Glutamatergic neuron (in vitro differentiated cells): ENCODE data around the gene GHRL. TPM values are rescaled to one million over a fixed set of nuclear protein-coding genes. Genes with fewer than 3 reads are reported as not detected.

ENCODE experiments used
- DNase-seq: peaks from one replicate; pipeline ENCODE4 v3.0.0; 2022
- H3K27ac Mint-ChIP-seq: one replicate; pipeline ENCODE4 v1.8.0; 2020; ENCODE audit warnings: mild to moderate bottlenecking, mixed read lengths, inconsistent platforms; ENCODE audit not compliant: unreplicated experiment
- H3K27me3 Mint-ChIP-seq: one replicate; pipeline ENCODE4 v1.8.0; 2020; ENCODE audit warnings: mild to moderate bottlenecking, moderate library complexity, mixed read lengths, inconsistent platforms; ENCODE audit not compliant: unreplicated experiment
- H3K36me3 Mint-ChIP-seq: one replicate; pipeline ENCODE4 v1.8.0; 2020; ENCODE audit warnings: mild to moderate bottlenecking, mixed read lengths, inconsistent platforms; ENCODE audit not compliant: unreplicated experiment
- H3K4me1 Mint-ChIP-seq: one replicate; pipeline ENCODE4 v1.8.0; 2020; ENCODE audit warnings: mild to moderate bottlenecking, low read depth, mixed read lengths, inconsistent platforms; ENCODE audit not compliant: unreplicated experiment
- H3K4me3 Mint-ChIP-seq: one replicate; pipeline ENCODE4 v1.8.0; 2020; ENCODE audit warnings: mild to moderate bottlenecking, mixed read lengths, inconsistent platforms; ENCODE audit not compliant: unreplicated experiment
- H3K9me3 Mint-ChIP-seq: one replicate; pipeline ENCODE4 v1.8.0; 2020; ENCODE audit warnings: mild to moderate bottlenecking, moderate library complexity, mixed read lengths, inconsistent platforms; ENCODE audit not compliant: unreplicated experiment
- CTCF ChIP-seq: fragments of 200-600 bp; sonication (generic); IDR thresholded peaks from one replicate; pipeline ENCODE4 v1.5.0; 2021; ENCODE audit not compliant: partially characterized antibody, unreplicated experiment
- total RNA-seq: library from RNA; stranded (reverse); fragmentation: NEBNext Ultra II Directional; extraction: Animal tissue kit (Norgen Biotek cat#: 25700); gene quantifications from one replicate; pipeline ENCODE4 v1.2.1, GENCODE V29; 2021; ENCODE audit not compliant: unreplicated experiment

The GHRL gene
- total RNA-seq, 1 donor from 2014 or later = 0.64 TPM

GRCh38 chr3:10288575-10288960 is 4.2 kb downstream of the GHRL start:
- Mint-ChIP-seq H3K36me3 (no peaks in the 10 kb centered on the region), H3K4me3 (no peak overlapping the region), H3K27ac (no peak overlapping the region), H3K9me3 (peaks cover 4% of the 10 kb centered on the region), H3K4me1 (peaks cover 6% of the 10 kb centered on the region), H3K27me3 (peaks cover 4% of the 10 kb centered on the region)
- DNase-seq = no peak
- no peak for TF ChIP-seq CTCF

GRCh38 chr3:10287936-10288574 is 4.7 kb downstream of the GHRL start:
- no peak for DNase-seq
- no peak overlapping the region for H3K4me3 Mint-ChIP-seq
- no peaks in the 10 kb centered on the region for H3K36me3 Mint-ChIP-seq
- H3K27me3 Mint-ChIP-seq = peaks cover 4% of the 10 kb centered on the region
- no peak overlapping the region for H3K27ac Mint-ChIP-seq
- H3K9me3 Mint-ChIP-seq = peaks cover 4% of the 10 kb centered on the region
- H3K4me1 Mint-ChIP-seq = peaks cover 6% of the 10 kb centered on the region
- no peak for TF ChIP-seq CTCF

- no peak overlapping the region for H3K27ac Mint-ChIP-seq
- no peaks in the 10 kb centered on the region for H3K36me3 Mint-ChIP-seq
- no peak for DNase-seq
- H3K27me3 Mint-ChIP-seq = peaks cover 2% of the 10 kb centered on the region
- no peak for TF ChIP-seq CTCF
- no peak overlapping the region for H3K4me3 Mint-ChIP-seq
- H3K9me3 Mint-ChIP-seq = peaks cover 4% of the 10 kb centered on the region
- peaks cover 6% of the 10 kb centered on the region for H3K4me1 Mint-ChIP-seq
Observed at GRCh38 chr3:10286596-10287295, 6.0 kb downstream of the GHRL start.

GRCh38 chr3:10286133-10286524 is 6.6 kb downstream of the GHRL start:
- Mint-ChIP-seq H3K9me3 (peaks cover 4% of the 10 kb centered on the region), H3K27ac (no peak overlapping the region), H3K27me3 (peaks cover 2% of the 10 kb centered on the region), H3K4me3 (no peak overlapping the region), H3K36me3 (no peaks in the 10 kb centered on the region), H3K4me1 (peaks cover 6% of the 10 kb centered on the region)
- TF ChIP-seq CTCF = no peak
- no peak for DNase-seq
